Endothelial cell (in vitro differentiated cells): ENCODE data around the gene SMC6. TPM values are rescaled to one million over a fixed set of nuclear protein-coding genes. Genes with fewer than 3 reads are reported as not detected.

Experiments used
- DNase-seq: peaks from one replicate; pipeline ENCODE4 v3.0.0; 2021; ENCODE audit warnings: low spot score
- H3K27ac Mint-ChIP-seq: one replicate; pipeline ENCODE4 v1.8.0; 2021; ENCODE audit warnings: mixed read lengths, inconsistent platforms; ENCODE audit not compliant: unreplicated experiment
- H3K27me3 Mint-ChIP-seq: one replicate; pipeline ENCODE4 v1.8.0; 2021; ENCODE audit warnings: mild to moderate bottlenecking, moderate library complexity, mixed read lengths, inconsistent platforms; ENCODE audit not compliant: unreplicated experiment
- H3K36me3 Mint-ChIP-seq: one replicate; pipeline ENCODE4 v1.8.0; 2021; ENCODE audit warnings: mild to moderate bottlenecking, low read depth, mixed read lengths, inconsistent platforms; ENCODE audit not compliant: unreplicated experiment
- H3K4me1 Mint-ChIP-seq: one replicate; pipeline ENCODE4 v1.8.0; 2021; ENCODE audit warnings: mild to moderate bottlenecking, mixed read lengths, inconsistent platforms; ENCODE audit not compliant: unreplicated experiment
- H3K4me3 Mint-ChIP-seq: one replicate; pipeline ENCODE4 v1.8.0; 2021; ENCODE audit warnings: mild to moderate bottlenecking, mixed read lengths, inconsistent platforms; ENCODE audit not compliant: unreplicated experiment
- H3K9me3 Mint-ChIP-seq: one replicate; pipeline ENCODE4 v1.8.0; 2021; ENCODE audit warnings: mixed read lengths, inconsistent platforms; ENCODE audit not compliant: unreplicated experiment
- total RNA-seq: library from RNA; stranded (reverse); fragmentation: NEBNext Ultra II Directional; extraction: Animal tissue kit (Norgen Biotek cat#: 25700); gene quantifications from one replicate; pipeline ENCODE4 v1.2.1, GENCODE V29; 2021; ENCODE audit not compliant: unreplicated experiment
- TF ChIP-seq, protein P1 (sequence below): fragments of 200-600 bp; sonication (generic); IDR thresholded peaks from one replicate; pipeline ENCODE4 v1.5.0; 2021; ENCODE audit warnings: antibody characterized with exemption; ENCODE audit not compliant: unreplicated experiment

Gene SMC6
- total RNA-seq, 1 donor from 2014 or later = 28.8 TPM

DNA sequence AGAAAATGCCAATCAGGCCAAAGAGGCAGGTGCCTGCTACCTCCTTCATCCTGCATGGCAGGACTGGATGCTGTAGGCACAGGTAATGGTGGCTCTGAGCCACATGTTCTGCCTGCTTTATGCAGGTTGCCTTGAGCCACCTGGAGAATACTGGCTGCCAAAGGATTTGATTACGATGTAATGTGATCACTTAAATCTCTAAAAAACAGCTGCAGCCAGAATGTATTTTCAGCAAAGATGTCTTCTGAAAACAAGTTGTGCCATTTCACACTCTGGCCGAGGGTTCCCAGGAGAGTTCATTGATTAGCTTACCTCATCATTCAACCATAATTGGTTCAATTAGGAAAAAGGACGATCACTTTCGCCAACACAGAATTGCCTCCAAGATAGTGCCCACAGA, 44.7 kb upstream of the SMC6 start:
- no peaks in the 10 kb centered on the region for H3K9me3 Mint-ChIP-seq
- peaks cover 4% of the 10 kb centered on the region for H3K4me1 Mint-ChIP-seq
- no peaks in the 10 kb centered on the region for H3K36me3 Mint-ChIP-seq
- no peak overlapping the region for H3K4me3 Mint-ChIP-seq
- TF ChIP-seq, protein P1, sequence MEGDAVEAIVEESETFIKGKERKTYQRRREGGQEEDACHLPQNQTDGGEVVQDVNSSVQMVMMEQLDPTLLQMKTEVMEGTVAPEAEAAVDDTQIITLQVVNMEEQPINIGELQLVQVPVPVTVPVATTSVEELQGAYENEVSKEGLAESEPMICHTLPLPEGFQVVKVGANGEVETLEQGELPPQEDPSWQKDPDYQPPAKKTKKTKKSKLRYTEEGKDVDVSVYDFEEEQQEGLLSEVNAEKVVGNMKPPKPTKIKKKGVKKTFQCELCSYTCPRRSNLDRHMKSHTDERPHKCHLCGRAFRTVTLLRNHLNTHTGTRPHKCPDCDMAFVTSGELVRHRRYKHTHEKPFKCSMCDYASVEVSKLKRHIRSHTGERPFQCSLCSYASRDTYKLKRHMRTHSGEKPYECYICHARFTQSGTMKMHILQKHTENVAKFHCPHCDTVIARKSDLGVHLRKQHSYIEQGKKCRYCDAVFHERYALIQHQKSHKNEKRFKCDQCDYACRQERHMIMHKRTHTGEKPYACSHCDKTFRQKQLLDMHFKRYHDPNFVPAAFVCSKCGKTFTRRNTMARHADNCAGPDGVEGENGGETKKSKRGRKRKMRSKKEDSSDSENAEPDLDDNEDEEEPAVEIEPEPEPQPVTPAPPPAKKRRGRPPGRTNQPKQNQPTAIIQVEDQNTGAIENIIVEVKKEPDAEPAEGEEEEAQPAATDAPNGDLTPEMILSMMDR = no peak
- H3K27ac Mint-ChIP-seq = no peak overlapping the region
- peaks cover 3% of the 10 kb centered on the region for H3K27me3 Mint-ChIP-seq
- DNase-seq = no peak

DNA sequence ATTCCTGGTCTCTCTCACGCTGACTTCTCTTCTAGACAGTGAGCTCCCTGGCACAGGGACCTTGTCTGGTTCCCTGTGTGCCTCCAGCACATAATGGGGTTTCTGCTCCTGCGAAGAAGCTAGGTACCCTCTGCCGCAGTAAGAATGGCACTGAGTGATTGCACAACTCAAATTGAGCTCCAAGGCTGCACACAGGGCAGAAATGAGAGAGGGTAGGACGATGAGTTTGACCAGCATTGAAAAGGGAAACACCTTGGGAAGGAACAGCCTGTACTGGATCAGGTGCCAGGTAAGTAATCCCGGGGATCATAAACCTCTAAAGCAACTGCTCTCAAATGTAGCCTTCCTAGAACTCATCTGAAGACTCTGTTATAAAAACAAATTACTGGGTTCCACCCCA, 41.7 kb upstream of the SMC6 start:
- DNase-seq = no peak
- H3K27me3 Mint-ChIP-seq = peaks cover 7% of the 10 kb centered on the region
- H3K4me1 Mint-ChIP-seq = peaks cover 4% of the 10 kb centered on the region
- TF ChIP-seq, protein P1 = no peak
- no peak overlapping the region for H3K27ac Mint-ChIP-seq
- H3K36me3 Mint-ChIP-seq = no peaks in the 10 kb centered on the region
- no peaks in the 10 kb centered on the region for H3K9me3 Mint-ChIP-seq
- H3K4me3 Mint-ChIP-seq = no peak overlapping the region

DNA sequence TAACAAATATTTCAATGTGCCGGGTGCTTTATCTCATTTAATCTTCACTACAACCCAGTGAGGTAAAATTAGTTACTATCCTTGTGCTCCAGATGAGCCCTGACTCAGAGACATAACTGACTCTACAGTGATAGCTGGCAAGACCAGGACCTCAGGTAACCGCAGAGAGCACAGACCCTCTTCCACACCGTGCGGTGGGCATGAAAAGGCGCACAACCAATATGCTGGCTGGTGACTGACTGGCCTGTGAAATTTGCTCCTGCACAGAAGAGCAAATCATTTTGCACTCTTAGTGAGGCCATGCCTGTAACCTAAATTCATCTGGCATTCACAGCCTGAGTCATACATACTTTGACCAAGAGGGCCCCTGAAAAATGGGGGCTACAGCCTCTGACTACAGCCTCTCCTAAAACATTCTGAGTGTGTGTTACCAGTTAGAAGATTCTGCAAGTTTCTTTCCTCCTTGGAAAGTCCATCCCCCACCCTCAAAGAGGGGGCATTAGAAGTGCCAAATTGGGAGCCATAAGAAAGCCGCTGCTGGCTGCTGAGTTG, 40.3 kb upstream of the SMC6 start:
- no peaks in the 10 kb centered on the region for H3K9me3 Mint-ChIP-seq
- H3K27ac Mint-ChIP-seq = no peak overlapping the region
- TF ChIP-seq, protein P1 = no peak
- H3K27me3 Mint-ChIP-seq = peaks cover 7% of the 10 kb centered on the region
- H3K4me1 Mint-ChIP-seq = no peaks in the 10 kb centered on the region
- H3K4me3 Mint-ChIP-seq = no peak overlapping the region
- no peaks in the 10 kb centered on the region for H3K36me3 Mint-ChIP-seq
- DNase-seq = no peak

GRCh38 chr2:17793296-17793695, 39.7 kb upstream of the SMC6 start:
- Mint-ChIP-seq H3K4me3 (no peak overlapping the region), H3K36me3 (no peaks in the 10 kb centered on the region), H3K27me3 (peaks cover 7% of the 10 kb centered on the region), H3K9me3 (no peaks in the 10 kb centered on the region), H3K4me1 (no peaks in the 10 kb centered on the region), H3K27ac (no peak overlapping the region)
- TF ChIP-seq, protein P1 = no peak
- no peak for DNase-seq

DNA sequence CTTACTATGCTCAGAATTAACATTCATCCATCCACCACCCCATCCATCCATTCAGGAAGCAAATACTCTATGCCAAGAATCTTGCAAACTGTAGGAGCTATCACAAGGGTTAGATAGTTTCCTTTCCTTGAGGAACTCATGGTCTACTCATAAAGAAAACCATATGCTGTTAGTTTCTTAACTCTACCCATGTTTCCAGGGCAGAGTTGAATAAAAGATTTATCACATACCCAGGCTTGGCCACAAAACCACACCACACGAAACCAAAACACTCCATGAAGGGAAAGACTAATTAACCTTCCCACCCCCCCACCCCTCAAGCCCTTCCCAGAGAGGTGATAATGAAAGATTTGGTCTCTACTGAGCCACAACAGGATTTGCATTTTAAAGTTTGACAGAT, 38.9 kb upstream of the SMC6 start:
- Mint-ChIP-seq H3K36me3 (no peaks in the 10 kb centered on the region), H3K4me3 (no peak overlapping the region), H3K9me3 (no peaks in the 10 kb centered on the region), H3K4me1 (no peaks in the 10 kb centered on the region), H3K27ac (no peak overlapping the region), H3K27me3 (peaks cover 5% of the 10 kb centered on the region)
- DNase-seq = no peak
- TF ChIP-seq, protein P1 = no peak
